Adrenal gland (tissue), 12 donors: ENCODE results near the gene NFATC2IP. TPM values are rescaled to one million over a fixed set of nuclear protein-coding genes. Genes with fewer than 3 reads are reported as not detected.

ENCODE experiments used
- DNase-seq, 7 donors: peaks; one replicate each; pipeline ENCODE4 v3.0.0-alpha.2; 2019 to 2020
- H3K27ac ChIP-seq, 5 donors: fragments of 200-600 bp; sonication (generic) in 4 of 5; 1 replicate in 3 of 5; 2 replicates in 2 of 5; pipeline versions ENCODE4 v1.5.1 to v1.8.0; 2016 to 2020; ENCODE audit warnings: mild to moderate bottlenecking in 1 of 5
- H3K27me3 ChIP-seq: fragments of 200-600 bp; 2 replicates; pipeline ENCODE4 v1.8.0; 2021
- H3K36me3 ChIP-seq, 2 donors: fragments of 200-600 bp; replicated peaks in 1 of 2; 1 replicate in 1 of 2; 2 replicates in 1 of 2; pipeline versions ENCODE4 v1.5.1 to v1.8.0; 2018 to 2022
- H3K4me1 ChIP-seq, 2 donors: fragments of 200-600 bp; replicated peaks in 1 of 2; 1 replicate in 1 of 2; 2 replicates in 1 of 2; pipeline versions ENCODE4 v1.5.1 to v1.8.0; 2018 to 2021
- H3K4me3 ChIP-seq, 4 donors: fragments of 200-600 bp; sonication (generic) in 3 of 4; one replicate each; pipeline ENCODE4 v1.5.1; 2016 to 2018
- H3K9me3 ChIP-seq, 3 donors: fragments of 200-600 bp; sonication (generic) in 1 of 3; replicated peaks in 1 of 3; 1 replicate in 2 of 3; 2 replicates in 1 of 3; pipeline versions ENCODE4 v1.5.1 to v1.8.0; 2016 to 2021
- CTCF ChIP-seq, 6 experiments: fragments of 450-650 bp in 4 of 6; fragments of 200-600 bp in 2 of 6; sonication (generic) in 1 of 6; IDR thresholded peaks; 1 replicate in 5 of 6; 2 replicates in 1 of 6; pipeline versions ENCODE4 v1.5.1 to v1.8.0; 2016 to 2021; ENCODE audit warnings: antibody characterized with exemption in 6 of 6, mild to moderate bottlenecking in 2 of 6, moderate library complexity in 1 of 6
- POLR2A ChIP-seq, 2 donors: fragments of 450-650 bp; IDR thresholded peaks; one replicate each; pipeline ENCODE4 v1.6.1; 2017; ENCODE audit warnings: antibody characterized with exemption in 2 of 2, mild to moderate bottlenecking in 2 of 2, moderate library complexity in 1 of 2
- WGBS, 4 donors: extraction: QIAGEN DNeasy Blood & Tissue Kit in 2 of 4; methylation state at CpG; one replicate each; pipeline versions ENCODE4 v1.1.5 to v1.1.7; 2013 to 2017; 5-methylcytosine and 5-hydroxymethylcytosine counted together
- intact Hi-C, 2 donors: fragments of 100-400 bp; cut with DNase I; formaldehyde crosslinking; loops; one replicate each; pipeline versions ENCODE4 v1.14.1 to v1.15.0; 2022 to 2023
- polyA plus RNA-seq, 3 donors: library from polyadenylated mRNA; stranded (reverse); fragments of 200-250 nt in 2 of 3; fragments of 350-450 nt in 1 of 3; fragmentation: Illumina TruSeq in 1 of 3; extraction: RNeasy Lipid Tissue Mini Kit (QIAGEN cat#74804) in 1 of 3; gene quantifications; one replicate each; pipeline ENCODE4 v1.2.3, GENCODE V29; 2013 to 2014
- total RNA-seq, 9 donors: library from RNA; depleted of rRNA in 4 of 9; stranded (reverse); fragments of >200 nt in 4 of 9; fragments of 120-200 nt in 1 of 9; fragmentation: NEBNext Ultra II Directional in 1 of 9; extraction: Animal tissue kit (Norgen Biotek cat#: 25700) in 1 of 9; gene quantifications; one replicate each; pipeline versions ENCODE4 v1.1.0 to v1.2.4, GENCODE V29; 2013 to 2023
- donor health status: healthy with polysubstance abuse.
- donor health status: Bipolar disorder and iron deficiency.
- donor health status: DM: yes; HTN: yes; CAD: no.
- donor health status: DM: no; HTN: no; CAD: no.
- donor health status: DM: no; HTN: no; CAD: no.
- donor health status: DM: yes; HTN: yes; CAD: no.

The NFATC2IP gene
- total and polyA plus RNA-seq, 12 donors, result 7.7 to 25.2 (median 17.1) TPM

DNA sequence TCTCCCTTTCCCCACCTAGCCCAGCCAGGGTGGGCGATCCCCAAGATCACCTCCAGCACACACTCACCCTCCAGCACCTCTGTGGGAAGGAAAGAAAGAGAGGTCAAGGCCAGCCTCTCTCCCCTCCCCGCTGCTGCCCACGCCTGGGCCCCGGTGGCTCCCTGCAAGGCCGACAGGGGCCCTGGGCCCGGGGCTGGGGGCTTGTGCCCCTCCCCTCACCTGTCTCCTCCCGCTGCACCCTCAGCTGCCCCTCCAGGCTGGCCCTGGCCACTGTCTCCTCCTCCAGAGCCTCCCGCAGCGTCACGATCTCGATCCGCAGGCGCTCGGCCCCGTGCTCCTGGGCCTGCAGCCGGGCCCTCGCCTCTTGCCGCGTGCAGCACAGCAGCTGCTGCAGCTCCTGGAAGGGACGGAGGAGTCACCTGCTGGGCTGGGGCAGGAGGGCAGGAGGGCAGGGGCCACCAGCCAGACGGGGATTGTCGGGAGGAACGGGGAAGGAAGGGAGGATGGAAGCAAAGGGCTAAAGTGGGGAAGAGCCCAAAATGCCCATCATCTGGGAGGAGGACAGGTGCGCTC lies 44.9 kb upstream of the NFATC2IP start:
- Histone ChIP-seq H3K4me3 (no peak overlapping the region), H3K4me1 (no peaks in the 10 kb centered on the region), H3K27me3 (no peaks in the 10 kb centered on the region), H3K36me3 (peaks cover 0 to 34% of the 10 kb centered on the region in 2 donors), H3K9me3 (no peaks in the 10 kb centered on the region), H3K27ac (no peak overlapping the region)
- WGBS, 4 donors, result 70 to 83% (median 78%) methylated on average over 22 to 24 of the region's 24 CpGs
- TF ChIP-seq CTCF (IDR thresholded peaks at IDR 0.05), result no peak
- no peak for TF ChIP-seq POLR2A (IDR thresholded peaks at IDR 0.05)
- DNase-seq, result no peak
- intact Hi-C loops, result no loop called here

DNA sequence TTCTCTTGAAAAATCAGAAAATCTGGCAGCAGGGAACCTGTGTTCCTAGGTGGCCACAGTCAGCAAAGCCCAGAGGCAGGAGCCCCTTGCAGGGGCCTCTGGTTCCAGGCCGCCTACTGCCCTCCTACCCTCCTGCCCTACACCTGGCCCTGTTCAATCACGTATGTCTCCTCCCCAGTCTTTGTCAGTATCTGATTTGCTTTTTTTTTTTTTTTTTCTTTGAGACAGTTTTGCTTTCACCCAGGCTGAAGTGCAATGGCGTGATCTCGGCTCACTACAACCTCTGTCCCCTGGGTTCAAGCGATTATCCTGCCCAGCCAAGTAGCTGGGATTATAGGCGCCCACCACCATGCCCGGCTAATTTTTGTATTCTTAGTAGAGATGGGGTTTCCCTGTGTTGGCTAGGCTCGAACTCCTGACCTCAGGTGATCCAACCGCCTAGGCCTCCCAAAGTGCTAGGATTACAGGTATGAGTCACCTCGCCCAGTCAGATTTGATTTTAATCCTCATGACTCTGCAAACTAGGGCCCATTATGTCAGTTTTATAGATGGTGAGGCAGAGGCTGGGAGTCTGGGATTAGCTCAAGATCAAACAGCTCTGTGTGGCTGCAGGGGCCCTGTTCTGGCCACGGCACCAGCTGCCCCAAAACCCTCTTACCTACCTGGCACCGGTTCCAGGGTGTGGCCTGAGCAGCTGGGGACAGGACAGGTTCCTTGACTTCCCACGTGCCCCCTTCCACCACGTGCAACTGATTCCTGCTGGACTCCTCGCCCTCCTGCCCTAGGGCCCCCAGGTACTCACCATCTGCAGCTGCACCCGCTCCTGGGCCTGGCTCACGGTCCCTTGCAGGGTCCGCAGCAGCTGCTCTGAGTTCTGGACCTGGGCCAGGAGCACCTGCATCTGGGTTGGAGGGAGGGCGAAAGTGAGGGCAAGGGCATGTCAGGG lies 40.4 kb upstream of the NFATC2IP start:
- no peak for TF ChIP-seq CTCF (IDR thresholded peaks at IDR 0.05)
- DNase-seq, result no peak
- intact Hi-C loops, result no loop called here
- H3K4me3 ChIP-seq, result no peak overlapping the region
- no peaks in the 10 kb centered on the region for H3K9me3 ChIP-seq
- H3K36me3 ChIP-seq, result peaks cover 0 to 45% of the 10 kb centered on the region in 2 donors
- no peak overlapping the region for H3K27ac ChIP-seq
- 86 to 91% (median 90%) methylated on average over 11 to 19 of the region's 19 CpGs for WGBS, 4 donors
- H3K27me3 ChIP-seq, result no peaks in the 10 kb centered on the region
- no peaks in the 10 kb centered on the region for H3K4me1 ChIP-seq

DNA sequence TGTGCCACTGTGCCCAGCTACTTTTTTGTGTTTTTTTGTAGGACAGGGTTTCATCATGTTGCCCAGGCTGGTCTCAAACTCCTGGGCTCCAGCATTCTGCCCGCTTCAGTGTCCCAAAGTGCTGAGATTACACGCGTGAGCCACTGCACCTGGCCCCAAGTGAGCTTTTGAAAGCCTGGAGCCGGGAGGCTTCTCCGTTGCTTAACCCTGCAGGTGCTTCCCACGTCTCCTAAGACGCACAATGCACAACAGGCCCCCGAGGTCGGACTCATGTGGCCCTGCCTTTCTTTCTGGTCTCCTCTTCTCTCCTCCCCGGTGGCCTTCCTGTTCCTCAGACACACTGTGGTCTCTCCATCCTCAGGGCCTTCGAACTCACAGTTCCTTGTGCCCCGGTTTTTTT lies 38.2 kb upstream of the NFATC2IP start:
- Histone ChIP-seq H3K27ac (no peak overlapping the region), H3K36me3 (peaks cover 0 to 50% of the 10 kb centered on the region in 2 donors), H3K4me3 (no peak overlapping the region), H3K27me3 (no peaks in the 10 kb centered on the region), H3K4me1 (no peaks in the 10 kb centered on the region), H3K9me3 (no peaks in the 10 kb centered on the region)
- TF ChIP-seq CTCF (IDR thresholded peaks at IDR 0.05), result no peak
- no peak for TF ChIP-seq POLR2A (IDR thresholded peaks at IDR 0.05)
- DNase-seq, result no peak
- intact Hi-C loops, result no loop called here
- 90 to 95% (median 93%) methylated on average over 12 of the region's 12 CpGs for WGBS, 4 donors

- intact Hi-C loops, result no loop called here
- H3K4me3 ChIP-seq, result no peak overlapping the region
- no peaks in the 10 kb centered on the region for H3K27me3 ChIP-seq
- peaks cover 0 to 49% of the 10 kb centered on the region in 2 donors for H3K36me3 ChIP-seq
- H3K9me3 ChIP-seq, result no peaks in the 10 kb centered on the region
- TF ChIP-seq POLR2A (IDR thresholded peaks at IDR 0.05) (no peak), CTCF (IDR thresholded peaks at IDR 0.05) (no peak)
- no peak for DNase-seq
- H3K27ac ChIP-seq, result no peak overlapping the region
- 94 to 95% (median 95%) methylated on average over 20 to 29 of the region's 29 CpGs for WGBS, 4 donors
- no peaks in the 10 kb centered on the region for H3K4me1 ChIP-seq
Observed at GRCh38 chr16:28913946-28914724, 36.6 kb upstream of the NFATC2IP start.
